Measurements from ENCODE around the gene CFAP97. TPM values are rescaled to one million over a fixed set of nuclear protein-coding genes. Genes with fewer than 3 reads are reported as not detected.
A peak's percentile ranks its signal among the peaks of the same experiment; 100 is the strongest.

CFAP97 gene
- total RNA-seq, 4 donors from 2014 or later: 20.0 to 28.3 (median 26.0) TPM

DNA sequence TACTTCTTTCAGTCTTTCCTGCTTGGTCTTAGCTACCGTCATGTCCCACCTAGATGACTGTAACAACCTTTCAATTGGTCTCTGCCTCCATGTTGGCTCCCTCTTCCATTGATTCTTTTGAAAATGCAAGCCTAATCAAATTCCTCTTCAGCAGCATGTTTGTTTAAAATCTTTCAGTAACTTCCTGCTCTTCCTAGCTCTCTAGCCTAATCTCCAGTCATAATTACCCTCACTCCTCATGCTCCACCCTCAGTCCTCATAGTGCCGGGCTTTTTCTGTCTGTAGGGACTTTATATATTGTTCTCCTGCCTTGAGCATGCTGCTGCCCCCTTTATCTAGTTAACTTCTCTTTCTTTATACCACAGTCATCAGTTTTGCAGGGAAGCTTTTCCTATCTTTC is 17.7 kb upstream of the CFAP97 start:
- 81 to 82% methylated on average over 2 of the region's 2 CpGs for WGBS, 2 donors
- H3K4me3 ChIP-seq (ENCODE audit: low read depth, poor library complexity, severe bottlenecking): no peak overlapping the region
- intact Hi-C loops (cut with DNase I; ENCODE audit: low total_unique reads): no loop called here
- no peak for DNase-seq (ENCODE audit: low spot score in 2 of 2)
- TF ChIP-seq CTCF (IDR thresholded peaks at IDR 0.05) (no peak), POLR2A (IDR thresholded peaks at IDR 0.05) (no peak)

- WGBS, 2 donors: 37 to 38% methylated on average over 3 of the region's 3 CpGs
- no peak overlapping the region for H3K4me3 ChIP-seq (ENCODE audit: low read depth, poor library complexity, severe bottlenecking)
These were observed 15.9 kb upstream of the CFAP97 start for GRCh38 chr4:185219551-185220344.

GRCh38 chr4:185218312-185218711 is 14.5 kb upstream of the CFAP97 start:
- 93 to 100% methylated on average over 2 of the region's 2 CpGs for WGBS, 2 donors
- no peak for TF ChIP-seq POLR2A (IDR thresholded peaks at IDR 0.05)
- TF ChIP-seq CTCF (IDR thresholded peaks at IDR 0.05): no peak
- H3K4me3 ChIP-seq (ENCODE audit: low read depth, poor library complexity, severe bottlenecking): no peak overlapping the region
- DNase-seq (ENCODE audit: low spot score in 2 of 2): no peak
- intact Hi-C loops (cut with DNase I; ENCODE audit: low total_unique reads): no loop called here

More at GRCh38 chr4:185219551-185220344, 15.9 kb upstream of the CFAP97 start:
- peak in 1 of 2 donors; percentile 53 for DNase-seq (ENCODE audit: low spot score in 2 of 2)
- no peak for TF ChIP-seq POLR2A (IDR thresholded peaks at IDR 0.05)
- TF ChIP-seq CTCF (IDR thresholded peaks at IDR 0.05): no peak
- intact Hi-C loops (cut with DNase I; ENCODE audit: low total_unique reads): no loop called here

- no peak overlapping the region for H3K4me3 ChIP-seq (ENCODE audit: low read depth, poor library complexity, severe bottlenecking)
- 68 to 81% methylated on average over 6 of the region's 6 CpGs for WGBS, 2 donors
- intact Hi-C loops (cut with DNase I; ENCODE audit: low total_unique reads): no loop called here
- no peak for DNase-seq (ENCODE audit: low spot score in 2 of 2)
- TF ChIP-seq POLR2A (IDR thresholded peaks at IDR 0.05) (no peak), CTCF (IDR thresholded peaks at IDR 0.05) (no peak)
These were observed 13.7 kb upstream of the CFAP97 start for GRCh38 chr4:185217408-185217975.

GRCh38 chr4:185215261-185215660 is 11.5 kb upstream of the CFAP97 start:
- DNase-seq (ENCODE audit: low spot score in 2 of 2): no peak
- 70 to 71% methylated on average over 2 of the region's 2 CpGs for WGBS, 2 donors
- intact Hi-C loops (cut with DNase I; ENCODE audit: low total_unique reads): no loop called here

More at GRCh38 chr4:185215261-185215660, 11.5 kb upstream of the CFAP97 start:
- H3K4me3 ChIP-seq (ENCODE audit: low read depth, poor library complexity, severe bottlenecking): no peak overlapping the region
- no peak for TF ChIP-seq CTCF (IDR thresholded peaks at IDR 0.05)
- TF ChIP-seq POLR2A (IDR thresholded peaks at IDR 0.05): no peak
